Erythroblast (primary cell): Measurements from ENCODE around the gene TMOD2.

Experiments
- GATA1 ChIP-seq: IDR thresholded peaks from 2 replicates; pipeline ENCODE4 v1.6.1; 2011; ENCODE audit warnings: low read depth, mild to moderate bottlenecking, control low read depth, low read length, moderate library complexity
- POLR2A ChIP-seq: IDR thresholded peaks from 2 replicates; pipeline ENCODE4 v1.6.1; 2011; ENCODE audit warnings: mild to moderate bottlenecking, low read length

- no peak for TF ChIP-seq POLR2A
- TF ChIP-seq GATA1: no peak
These were observed 26.7 kb upstream of the TMOD2 start for GRCh38 chr15:51724673-51725072.
